Heart left ventricle (tissue), 16 donors: ENCODE data around the gene TLE1. TPM values are rescaled to one million over a fixed set of nuclear protein-coding genes. Genes with fewer than 3 reads are reported as not detected.
A peak's percentile ranks its signal among the peaks of the same experiment; 100 is the strongest.

Experiments
- ATAC-seq, 4 donors: fragments of 200-7000 bp; cut with Tn5 transposase; one replicate each; pipeline ENCODE4 v1.9.1; 2020 to 2022; ENCODE audit warnings: moderate library complexity in 4 of 4, mild to moderate bottlenecking in 3 of 4, moderate number of reproducible peaks in 1 of 4
- DNase-seq, 5 donors: peaks; one replicate each; pipeline ENCODE4 v3.0.0-alpha.2; 2020
- H3K27ac ChIP-seq, 12 donors: fragments of 200-600 bp; sonication (generic) in 4 of 12; one replicate each; pipeline versions ENCODE4 v1.5.0 to v1.8.0; 2016 to 2022; ENCODE audit warnings: mild to moderate bottlenecking in 2 of 12
- H3K27me3 ChIP-seq, 9 donors: fragments of 200-600 bp; sonication (generic) in 2 of 9; one replicate each; pipeline versions ENCODE4 v1.5.1 to v1.8.0; 2016 to 2022; ENCODE audit warnings: mild to moderate bottlenecking in 3 of 9
- H3K36me3 ChIP-seq, 9 donors: fragments of 200-600 bp; sonication (generic) in 2 of 9; one replicate each; pipeline versions ENCODE4 v1.5.0 to v1.8.0; 2018 to 2022; ENCODE audit warnings: mild to moderate bottlenecking in 2 of 9
- H3K4me1 ChIP-seq, 12 donors: fragments of 200-600 bp; sonication (generic) in 4 of 12; one replicate each; pipeline versions ENCODE4 v1.5.0 to v1.8.0; 2016 to 2022; ENCODE audit warnings: mild to moderate bottlenecking in 3 of 12
- H3K4me3 ChIP-seq, 12 donors: fragments of 200-600 bp; sonication (generic) in 4 of 12; one replicate each; pipeline versions ENCODE4 v1.5.0 to v1.8.0; 2017 to 2022; ENCODE audit warnings: mild to moderate bottlenecking in 9 of 12, moderate library complexity in 4 of 12
- H3K9me3 ChIP-seq, 12 donors: fragments of 200-600 bp; sonication (generic) in 4 of 12; one replicate each; pipeline versions ENCODE4 v1.5.0 to v1.8.0; 2016 to 2022; ENCODE audit warnings: mild to moderate bottlenecking in 1 of 12
- CTCF ChIP-seq, 12 donors: fragments of 200-600 bp; sonication (generic) in 4 of 12; IDR thresholded peaks; one replicate each; pipeline versions ENCODE4 v1.5.0 to v1.8.0; 2018 to 2022; ENCODE audit warnings: antibody characterized with exemption in 12 of 12, mild to moderate bottlenecking in 5 of 12
- POLR2A ChIP-seq, 2 donors: fragments of 450-650 bp; IDR thresholded peaks; one replicate each; pipeline ENCODE4 v1.6.1; 2017; ENCODE audit warnings: antibody characterized with exemption in 2 of 2, mild to moderate bottlenecking in 2 of 2, moderate library complexity in 2 of 2
- WGBS, 4 donors: extraction: QIAGEN DNeasy Blood & Tissue Kit in 2 of 4; methylation state at CpG; one replicate each; pipeline versions ENCODE4 v1.1.5 to v1.1.7; 2013 to 2018; 5-methylcytosine and 5-hydroxymethylcytosine counted together
- intact Hi-C, 10 donors: fragments of 100-400 bp; cut with DNase I; formaldehyde crosslinking; loops; one replicate each; pipeline versions ENCODE4 v1.11.1 to v1.14.2; 2022
- polyA plus RNA-seq, 2 donors: library from polyadenylated mRNA; stranded (reverse); fragments of 200-250 nt; gene quantifications; one replicate each; pipeline ENCODE4 v1.2.3, GENCODE V29; 2013
- total RNA-seq, 9 donors: library from RNA; depleted of rRNA in 2 of 9; stranded (reverse); fragments of >200 nt in 2 of 9; fragmentation: NEBNext Ultra II Directional in 3 of 9; extraction: Animal tissue kit (Norgen Biotek cat#: 25700) in 3 of 9; gene quantifications; one replicate each; pipeline versions ENCODE4 v1.1.0 to v1.2.4, GENCODE V29; 2016 to 2023
- donor health status: ischemic (EF 13 %, LVEDD 7.1; RV severe dilation, severe dysfunction).
- donor health status: healthy with polysubstance abuse.
- donor health status: DM: no; HTN: yes; CAD: no.
- donor health status: DM: no; HTN: no; CAD: no.
- donor health status: ischemic (EF 25% LVEDD 6.9; RV normal size, moderate dysfunction).
- donor health status: ischemic (EF 25% LVEDD 5.7; RV mildly dilated, moderate dysfunction).
- donor health status: healthy.
- donor health status: DM: yes; HTN: yes; CAD: no.
- donor health status: ischemic (EF 35%, LVEDD 5.7; RV mildly dilated, moderate dysfunction).
- donor health status: nonischemic (EF 11% LVEDD 7.7; RV severe dilation, severe dysfunction).
- donor health status: DM: yes; HTN: yes; CAD: no.
- donor health status: PGD.
- donor health status: ischemic (EF 29% LVEDD 5.4; RV normal size, mild dysfunction).
- donor health status: nonischemic (EF 23%, LVEDD 6.1; RV moderate dilation, normal function).

Gene TLE1
- total and polyA plus RNA-seq, 11 donors: 6.2 to 25.4 (median 9.8) TPM

- no peaks in the 10 kb centered on the region for H3K9me3 ChIP-seq
- ATAC-seq (no peak), DNase-seq (peak; percentile 47 to 67 (median 51))
- H3K4me1 ChIP-seq: peaks cover 0 to 48% (median 22%) of the 10 kb centered on the region in 12 donors
- H3K27me3 ChIP-seq: peaks cover 0 to 7% (median 0%) of the 10 kb centered on the region in 9 donors
- H3K27ac ChIP-seq: peak overlapping the region; percentile 73 to 91 (median 81)
- intact Hi-C loops: loop anchor here (1.0 to 10.0 kb wide), 13 partner anchors 75 to 807 kb away; no protein-coding TSS in a partner anchor
- WGBS, 4 donors: 1% methylated on average over 23 to 51 of the region's 51 CpGs
- H3K4me3 ChIP-seq: peak overlapping the region; percentile 62 to 80 (median 70)
- no peak for TF ChIP-seq CTCF (IDR thresholded peaks at IDR 0.05)
- TF ChIP-seq POLR2A (IDR thresholded peaks at IDR 0.05): no peak
- H3K36me3 ChIP-seq: peaks cover 0 to 13% (median 0%) of the 10 kb centered on the region in 9 donors
Measured at GRCh38 chr9:81687521-81688261, 1.7 kb downstream of the TLE1 start.

DNA sequence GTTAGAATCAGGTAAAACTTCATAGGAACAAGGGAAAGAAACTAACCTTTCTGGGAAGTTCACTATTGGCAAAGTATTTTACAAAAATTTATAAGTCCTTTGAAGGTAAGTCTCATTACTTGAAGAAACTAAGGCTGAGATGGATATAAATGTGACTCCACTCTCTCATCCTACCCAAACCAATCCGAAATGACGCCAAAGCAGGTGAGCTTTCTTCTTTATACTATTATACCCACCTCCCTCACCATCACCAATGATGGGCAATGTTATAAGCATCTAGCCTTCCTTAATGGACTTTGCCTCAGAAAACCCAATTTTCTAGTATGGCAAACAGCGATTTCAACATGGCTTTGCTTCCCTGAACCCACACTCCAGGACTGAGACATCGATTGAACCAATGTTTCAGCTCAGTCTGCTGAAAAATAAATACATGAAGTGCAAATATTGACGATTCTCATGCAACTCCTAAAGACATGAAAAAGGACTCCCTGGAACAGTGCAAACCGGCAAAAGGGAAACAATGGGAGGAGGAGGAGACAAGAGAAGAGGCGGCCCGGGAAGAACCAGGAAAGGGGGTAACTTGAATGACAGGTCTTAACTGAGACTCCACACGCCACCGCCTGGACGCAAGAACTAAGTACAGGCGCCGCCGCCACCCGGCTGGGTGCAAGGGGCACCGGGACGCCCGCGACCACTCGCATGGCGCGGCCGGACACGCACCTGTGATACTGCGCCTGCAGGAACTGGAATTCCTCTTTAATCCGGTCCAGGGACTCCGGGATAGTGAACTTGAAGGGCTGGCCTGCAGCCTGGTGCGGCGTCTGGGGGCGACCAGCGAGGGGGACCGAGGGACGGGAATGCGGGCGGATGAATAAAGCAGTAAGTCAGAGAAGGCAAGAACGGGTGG is 2.5 kb downstream of the TLE1 start:
- H3K4me3 ChIP-seq: peak overlapping the region; percentile 62 to 80 (median 70)
- intact Hi-C loops: loop anchor here (1.0 to 10.0 kb wide), 12 partner anchors 75 to 808 kb away; no protein-coding TSS in a partner anchor
- peaks cover 0 to 56% (median 26%) of the 10 kb centered on the region in 12 donors for H3K4me1 ChIP-seq
- peak overlapping the region; percentile 73 to 91 (median 81) for H3K27ac ChIP-seq
- WGBS, 4 donors: 4 to 5% (median 5%) methylated on average over 32 to 36 of the region's 36 CpGs
- peaks cover 0 to 7% (median 0%) of the 10 kb centered on the region in 9 donors for H3K27me3 ChIP-seq
- no peaks in the 10 kb centered on the region for H3K9me3 ChIP-seq
- H3K36me3 ChIP-seq: peaks cover 0 to 14% (median 0%) of the 10 kb centered on the region in 9 donors
- TF ChIP-seq POLR2A (IDR thresholded peaks at IDR 0.05) (no peak), CTCF (IDR thresholded peaks at IDR 0.05) (peak; percentile 41 to 91 (median 72))
- ATAC-seq (peak in 3 of 4 donors; percentile 47 to 55 (median 51)), DNase-seq (peak; percentile 84 to 88 (median 85))

DNA sequence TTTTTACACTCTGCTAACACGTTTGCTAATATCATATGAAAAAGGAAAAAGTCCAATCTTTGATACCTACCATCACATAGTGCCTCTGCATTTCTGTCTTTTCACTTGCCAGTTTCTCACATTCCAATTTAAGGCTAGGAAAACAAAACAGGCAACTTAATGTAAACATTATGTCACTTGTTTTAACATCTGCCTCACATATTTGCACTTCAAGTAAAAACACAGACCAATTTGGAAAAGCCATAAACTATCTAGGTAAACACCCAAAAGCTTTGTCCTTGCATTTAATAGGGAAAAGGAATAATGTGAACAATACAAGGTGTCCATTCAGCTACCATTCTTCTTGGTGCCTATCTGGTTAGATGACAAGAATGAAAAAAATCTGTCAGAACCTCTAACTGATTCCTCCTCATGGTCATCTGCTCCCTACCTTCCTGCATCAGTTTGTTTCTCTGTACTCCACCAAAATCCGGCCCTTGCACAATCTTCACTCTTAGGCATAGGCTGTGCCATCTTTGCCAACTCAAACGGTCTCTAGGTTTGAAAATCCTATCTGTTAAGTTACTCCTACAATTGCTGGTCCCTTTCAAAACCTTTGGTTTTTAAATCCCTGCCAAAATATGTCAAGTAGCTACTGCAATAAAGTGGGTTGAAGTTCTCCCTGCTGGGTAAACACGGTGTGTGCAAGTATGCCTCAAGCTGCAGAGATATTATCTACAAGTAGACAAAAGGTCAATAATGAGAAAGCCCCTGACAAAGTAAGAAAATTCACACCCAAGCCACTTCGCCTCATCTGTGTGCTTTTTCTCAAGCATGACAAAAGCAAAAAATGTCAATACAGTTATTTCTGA is 3.4 kb downstream of the TLE1 start:
- no peak for ATAC-seq
- intact Hi-C loops: loop anchor here (2.0 to 10.0 kb wide), 11 partner anchors 74 to 809 kb away; no protein-coding TSS in a partner anchor

More for the DNA sequence above, 3.4 kb downstream of the TLE1 start:
- H3K27me3 ChIP-seq: peaks cover 0 to 7% (median 0%) of the 10 kb centered on the region in 9 donors
- 57 to 65% (median 60%) methylated on average over 5 of the region's 5 CpGs for WGBS, 4 donors
- TF ChIP-seq CTCF (IDR thresholded peaks at IDR 0.05) (no peak), POLR2A (IDR thresholded peaks at IDR 0.05) (no peak)
- H3K27ac ChIP-seq: peak overlapping the region in 2 of 12 donors; percentile 84 to 87
- H3K4me1 ChIP-seq: peaks cover 0 to 59% (median 26%) of the 10 kb centered on the region in 12 donors
- H3K36me3 ChIP-seq: peaks cover 0 to 15% (median 0%) of the 10 kb centered on the region in 9 donors
- DNase-seq: no peak
- H3K4me3 ChIP-seq: peak overlapping the region; percentile 62 to 80 (median 70)
- no peaks in the 10 kb centered on the region for H3K9me3 ChIP-seq
